Measurements from ENCODE around the gene GSE1. TPM values are rescaled to one million over a fixed set of nuclear protein-coding genes. Genes with fewer than 3 reads are reported as not detected.

The GSE1 gene
- total and polyA plus RNA-seq, 2 experiments from 2014 or later: 32.4 to 135 TPM

GRCh38 chr16:85637061-85637807, 24.1 kb downstream of the GSE1 start:
- Histone ChIP-seq H3K4me1 (ENCODE audit: insufficient read depth) (0 out of 2 replicates have a peak, but pooled peaks cover 4% of the 10 kb centered on the region), H3K4me2 (no peak overlapping the region), H3K27ac (ENCODE audit: low read depth) (no peak overlapping the region), H3K4me3 (no peak overlapping the region), H3K27me3 (ENCODE audit: insufficient read depth) (no peaks in the 10 kb centered on the region), H3K79me2 (replicated peaks; ENCODE audit: insufficient read depth) (peaks cover 96% of the 10 kb centered on the region), H2AFZ (no peak overlapping the region), H4K20me1 (replicated peaks; ENCODE audit: insufficient read depth) (peaks cover 33% of the 10 kb centered on the region), H3K9me2 (ENCODE audit: insufficient read depth) (no peaks in the 10 kb centered on the region), H3F3A (replicated peaks; ENCODE audit: low read depth) (no peaks in the 10 kb centered on the region), H3K36me3 (ENCODE audit: insufficient read depth) (no peaks in the 10 kb centered on the region)
- Mint-ChIP-seq H3K4me1 (peaks cover 13% of the 10 kb centered on the region), H3K9me3 (no peaks in the 10 kb centered on the region), H3K27me3 (ENCODE audit: insufficient read depth, low read depth, poor library complexity) (peaks cover 8% of the 10 kb centered on the region), H3K4me3 (no peak overlapping the region), H3K27ac (no peak overlapping the region), H3K36me3 (ENCODE audit: low read depth) (peaks cover 3% of the 10 kb centered on the region; the same call in 2 of the 3 replicates)
- TF ChIP-seq, protein P1, sequence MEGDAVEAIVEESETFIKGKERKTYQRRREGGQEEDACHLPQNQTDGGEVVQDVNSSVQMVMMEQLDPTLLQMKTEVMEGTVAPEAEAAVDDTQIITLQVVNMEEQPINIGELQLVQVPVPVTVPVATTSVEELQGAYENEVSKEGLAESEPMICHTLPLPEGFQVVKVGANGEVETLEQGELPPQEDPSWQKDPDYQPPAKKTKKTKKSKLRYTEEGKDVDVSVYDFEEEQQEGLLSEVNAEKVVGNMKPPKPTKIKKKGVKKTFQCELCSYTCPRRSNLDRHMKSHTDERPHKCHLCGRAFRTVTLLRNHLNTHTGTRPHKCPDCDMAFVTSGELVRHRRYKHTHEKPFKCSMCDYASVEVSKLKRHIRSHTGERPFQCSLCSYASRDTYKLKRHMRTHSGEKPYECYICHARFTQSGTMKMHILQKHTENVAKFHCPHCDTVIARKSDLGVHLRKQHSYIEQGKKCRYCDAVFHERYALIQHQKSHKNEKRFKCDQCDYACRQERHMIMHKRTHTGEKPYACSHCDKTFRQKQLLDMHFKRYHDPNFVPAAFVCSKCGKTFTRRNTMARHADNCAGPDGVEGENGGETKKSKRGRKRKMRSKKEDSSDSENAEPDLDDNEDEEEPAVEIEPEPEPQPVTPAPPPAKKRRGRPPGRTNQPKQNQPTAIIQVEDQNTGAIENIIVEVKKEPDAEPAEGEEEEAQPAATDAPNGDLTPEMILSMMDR (conservative IDR thresholded peaks at IDR 0.05; ENCODE audit: low read depth in 2 of 2): no peak
- TF ChIP-seq ETS1 (IDR thresholded peaks at IDR 0.05): no peak
- no peak for ATAC-seq
- DNase-seq (ENCODE audit: low spot score): no peak

DNA sequence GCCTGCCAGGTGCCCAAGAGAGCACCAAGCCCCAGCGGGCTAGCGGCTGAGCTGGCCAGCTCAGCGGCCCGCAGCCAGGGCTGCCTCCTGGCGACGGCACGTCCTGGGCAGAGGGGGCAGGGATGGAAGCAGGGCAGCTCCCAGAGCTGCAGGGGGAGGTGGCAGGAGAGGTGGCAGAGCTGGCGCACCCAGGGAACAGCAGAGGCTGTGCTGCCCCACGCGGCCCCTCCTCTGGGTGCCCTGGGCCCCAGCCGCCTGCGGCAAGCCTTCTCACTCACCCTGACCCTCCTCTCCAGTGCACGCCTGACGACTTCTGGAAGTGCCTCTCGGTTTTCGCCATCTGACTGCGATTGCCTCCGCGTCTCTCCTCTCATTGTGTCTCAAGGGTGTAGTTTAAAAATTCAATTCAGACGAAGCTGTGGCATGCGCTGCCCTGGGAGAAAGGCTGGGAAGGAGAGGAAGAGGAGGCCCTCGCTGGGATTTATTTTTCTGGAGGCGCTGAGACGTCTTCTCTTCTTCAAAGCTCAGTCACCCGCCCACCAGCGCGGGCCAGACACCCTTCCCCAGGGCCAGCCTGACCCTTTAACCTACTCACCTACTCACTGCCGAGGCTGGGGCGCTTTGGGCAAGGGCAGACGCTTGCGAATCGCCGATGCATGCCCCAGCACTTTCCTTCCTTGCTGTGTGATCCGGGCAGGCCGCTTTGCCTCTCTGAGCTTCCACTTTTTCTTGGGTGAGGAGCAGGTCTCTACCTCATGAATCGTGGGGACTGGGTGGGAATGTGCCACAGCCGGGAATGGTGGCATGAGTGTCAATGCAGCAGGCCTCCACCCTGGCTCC, 24.9 kb downstream of the GSE1 start:
- Mint-ChIP-seq H3K4me3 (no peak overlapping the region), H3K9me3 (no peaks in the 10 kb centered on the region), H3K27ac (no peak overlapping the region), H3K27me3 (ENCODE audit: insufficient read depth, low read depth, poor library complexity) (peaks cover 8% of the 10 kb centered on the region), H3K36me3 (ENCODE audit: low read depth) (peaks cover 3% of the 10 kb centered on the region; the same call in 2 of the 3 replicates), H3K4me1 (peaks cover 12% of the 10 kb centered on the region)
- no peaks in the 10 kb centered on the region for H3K9me2 ChIP-seq (ENCODE audit: insufficient read depth)
- no peak overlapping the region for H3K27ac ChIP-seq (ENCODE audit: low read depth)
- H3K4me1 ChIP-seq (ENCODE audit: insufficient read depth): 0 out of 2 replicates have a peak, but pooled peaks cover 4% of the 10 kb centered on the region
- H3K36me3 ChIP-seq (ENCODE audit: insufficient read depth): no peaks in the 10 kb centered on the region
- ATAC-seq (no peak), DNase-seq (ENCODE audit: low spot score) (no peak)
- H2AFZ ChIP-seq: no peak overlapping the region
- peaks cover 28% of the 10 kb centered on the region for H4K20me1 ChIP-seq (replicated peaks; ENCODE audit: insufficient read depth)
- peaks cover 96% of the 10 kb centered on the region for H3K79me2 ChIP-seq (replicated peaks; ENCODE audit: insufficient read depth)
- H3K4me3 ChIP-seq: no peak overlapping the region
- no peaks in the 10 kb centered on the region for H3K27me3 ChIP-seq (ENCODE audit: insufficient read depth)
- no peaks in the 10 kb centered on the region for H3F3A ChIP-seq (replicated peaks; ENCODE audit: low read depth)
- H3K4me2 ChIP-seq: no peak overlapping the region
- TF ChIP-seq ZNF462 (CRISPR knock-in tag; IDR thresholded peaks at IDR 0.05): no peak
- TF ChIP-seq JUNB (IDR thresholded peaks at IDR 0.05; ENCODE audit: unreplicated experiment): no peak
- no peak for TF ChIP-seq ETS1 (IDR thresholded peaks at IDR 0.05)
- no peak for TF ChIP-seq STAT1 (IDR thresholded peaks at IDR 0.05; ENCODE audit: unreplicated experiment)
- no peak for TF ChIP-seq NANOG (IDR thresholded peaks at IDR 0.05; ENCODE audit: borderline replicate concordance)
- TF ChIP-seq ZNF114 (CRISPR knock-in tag; IDR thresholded peaks at IDR 0.05): no peak
